Retinal pigment epithelial cell (primary cell): ENCODE results near the gene FAM193B.

ENCODE experiments used
- DNase-seq: peaks from one replicate; pipeline ENCODE4 v3.0.0-alpha.2; 2010; ENCODE audit warnings: low read depth
- H3K4me3 ChIP-seq: 2 replicates; pipeline ENCODE4 v1.5.1; 2011; ENCODE audit warnings: mild to moderate bottlenecking, low read length, control low read depth, moderate library complexity
- CTCF ChIP-seq: conservative IDR thresholded peaks from 2 replicates; pipeline ENCODE4 v1.5.1; 2011; ENCODE audit warnings: low read depth, low read length, control low read depth, inconsistent platforms

Gene FAM193B

GRCh38 chr5:177471610-177472356 is 82.6 kb downstream of the FAM193B start:
- H3K4me3 ChIP-seq, result peak overlapping the region; percentile 85
- DNase-seq, result no peak
- TF ChIP-seq CTCF, result no peak

GRCh38 chr5:177470759-177471536 is 83.4 kb downstream of the FAM193B start:
- no peak for DNase-seq
- no peak for TF ChIP-seq CTCF
- peak overlapping the region; percentile 85 for H3K4me3 ChIP-seq
